Activated CD4-positive, CD25-positive, alpha-beta regulatory T cell (primary cell): ENCODE data around the gene PTHLH.

ENCODE experiments used
- DNase-seq, 4 experiments: peaks; one replicate each; lab custom pipeline; 2025; lab: John Stamatoyannopoulos, UW

The PTHLH gene

GRCh38 chr12:27937768-27938167 lies 34.8 kb downstream of the PTHLH start:
- no peak for DNase-seq

GRCh38 chr12:27936196-27936595 lies 36.3 kb downstream of the PTHLH start:
- DNase-seq, result no peak

DNA sequence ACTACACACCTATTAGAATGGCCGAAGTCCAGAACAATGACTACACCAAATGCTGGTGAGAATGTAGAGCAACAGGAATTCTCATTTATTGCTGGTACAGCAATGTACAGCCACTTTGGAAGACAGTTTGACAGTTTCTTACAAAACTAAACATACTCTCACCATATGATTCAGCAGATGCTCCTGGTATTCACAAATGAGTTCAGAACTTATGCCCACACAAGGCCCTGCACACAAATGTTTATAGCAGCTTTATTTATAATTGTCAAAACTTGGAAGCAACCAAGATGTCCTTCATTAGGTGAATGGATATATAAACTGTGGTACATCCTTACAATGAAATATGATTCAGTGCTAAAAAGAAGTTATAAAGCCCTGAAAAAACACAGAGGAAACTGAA lies 38.3 kb downstream of the PTHLH start:
- DNase-seq, result no peak

DNA sequence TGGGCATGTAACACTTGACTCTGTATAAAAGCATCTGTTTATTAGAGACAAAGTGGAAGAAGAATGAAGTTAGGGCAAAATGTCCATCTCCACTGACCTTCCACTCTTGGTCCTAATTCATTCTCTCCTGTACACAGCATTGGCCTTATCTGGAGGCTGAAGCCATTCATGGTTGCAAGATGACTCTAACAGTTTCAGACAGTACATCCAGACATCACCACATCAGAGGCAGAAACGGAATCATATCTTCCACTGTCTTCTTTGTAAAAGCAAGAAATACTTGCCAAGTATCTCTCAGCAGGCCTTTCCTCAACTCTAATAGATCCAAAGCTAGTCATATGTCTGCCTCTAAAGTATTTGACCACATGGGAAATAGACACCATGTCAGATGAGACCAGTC lies 41.1 kb downstream of the PTHLH start:
- DNase-seq, result no peak

- no peak for DNase-seq
Observed at GRCh38 chr12:27927347-27927746, 45.2 kb downstream of the PTHLH start.

- DNase-seq, result no peak
Observed at GRCh38 chr12:27924350-27925135, 48.0 kb downstream of the PTHLH start.

DNA sequence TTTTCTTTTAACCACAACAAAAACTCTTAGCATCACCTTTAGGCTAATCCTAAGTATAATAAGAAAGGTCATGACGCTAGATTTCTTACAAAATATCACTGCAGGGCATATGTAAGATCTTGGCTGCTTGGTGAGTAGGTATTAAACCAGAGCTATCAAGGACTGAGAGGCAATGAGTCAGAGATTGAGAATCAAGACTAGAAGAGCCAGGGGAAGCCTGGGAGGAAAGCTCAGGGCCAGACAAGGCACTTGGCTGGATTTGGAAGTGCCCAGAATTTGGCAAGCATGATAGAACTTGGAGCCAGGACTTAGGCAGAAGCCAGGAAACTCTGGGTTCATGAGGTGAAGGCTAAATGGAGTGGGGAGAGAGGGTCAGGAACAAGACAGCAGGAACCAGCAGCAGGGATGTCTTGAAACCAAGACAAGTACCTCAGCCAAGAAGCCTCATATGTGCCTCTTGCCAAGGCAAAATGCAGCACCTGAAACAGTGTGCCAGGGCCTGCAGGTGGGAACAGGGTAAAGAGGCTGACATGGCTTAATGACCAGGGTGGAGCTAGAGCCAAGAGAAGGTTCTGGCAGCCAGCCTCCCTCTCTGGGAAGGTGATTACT lies 49.9 kb downstream of the PTHLH start:
- no peak for DNase-seq

- DNase-seq, result no peak
Observed at GRCh38 chr12:27919671-27920235, 52.8 kb downstream of the PTHLH start.

GRCh38 chr12:27915536-27915935 lies 57.0 kb downstream of the PTHLH start:
- no peak for DNase-seq

DNA sequence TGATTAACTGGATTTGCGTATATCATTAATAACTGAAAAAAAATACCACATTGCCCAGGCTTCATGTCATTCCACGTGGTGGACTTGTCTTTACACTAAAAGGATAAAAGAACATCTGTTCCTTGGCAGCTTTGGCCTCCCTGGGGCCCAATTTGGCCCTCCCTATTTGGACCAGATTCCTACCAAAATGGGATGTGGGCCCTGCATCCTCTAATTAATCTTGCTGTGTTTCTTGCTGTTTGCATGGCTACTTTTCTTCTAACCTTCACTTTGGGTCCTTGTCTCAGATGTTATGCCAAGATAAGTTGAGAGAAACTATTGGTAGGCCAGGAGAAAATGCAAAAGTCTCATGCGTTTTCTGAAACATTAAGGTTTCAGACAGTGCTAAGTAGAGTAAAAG lies 57.5 kb downstream of the PTHLH start:
- no peak for DNase-seq

- DNase-seq, result no peak
Observed at GRCh38 chr12:27913999-27914614, 58.4 kb downstream of the PTHLH start.

- DNase-seq, result no peak
Observed at GRCh38 chr12:27911397-27911796, 61.1 kb downstream of the PTHLH start.
